HUES48 (cell line): Measurements from ENCODE around the gene DNAJB6.

Experiments
- H3K27ac ChIP-seq: one replicate; pipeline ENCODE4 v1.7.0; 2013; ENCODE audit warnings: low read depth, low read length, inconsistent platforms
- H3K27me3 ChIP-seq: 2 replicates; pipeline ENCODE4 v1.6.1; 2013; ENCODE audit warnings: mild to moderate bottlenecking, low read length; ENCODE audit not compliant: control insufficient read depth, insufficient read depth
- H3K36me3 ChIP-seq: 2 replicates; pipeline ENCODE4 v1.6.1; 2013; ENCODE audit warnings: low read length; ENCODE audit not compliant: control insufficient read depth, insufficient read depth
- H3K4me1 ChIP-seq: 2 replicates; pipeline ENCODE4 v1.6.1; 2013; ENCODE audit warnings: mild to moderate bottlenecking, low read length; ENCODE audit not compliant: control insufficient read depth, insufficient read depth
- H3K4me3 ChIP-seq: 2 replicates; pipeline ENCODE4 v1.5.1; 2013; ENCODE audit warnings: mild to moderate bottlenecking, low read depth, low read length
- H3K9ac ChIP-seq: 2 replicates; pipeline ENCODE4 v1.6.1; 2013; ENCODE audit warnings: mild to moderate bottlenecking, low read depth, low read length, moderate library complexity
- H3K9me3 ChIP-seq: 2 replicates; pipeline ENCODE4 v1.6.1; 2013; ENCODE audit warnings: low read length; ENCODE audit not compliant: control insufficient read depth, insufficient read depth

The DNAJB6 gene

DNA sequence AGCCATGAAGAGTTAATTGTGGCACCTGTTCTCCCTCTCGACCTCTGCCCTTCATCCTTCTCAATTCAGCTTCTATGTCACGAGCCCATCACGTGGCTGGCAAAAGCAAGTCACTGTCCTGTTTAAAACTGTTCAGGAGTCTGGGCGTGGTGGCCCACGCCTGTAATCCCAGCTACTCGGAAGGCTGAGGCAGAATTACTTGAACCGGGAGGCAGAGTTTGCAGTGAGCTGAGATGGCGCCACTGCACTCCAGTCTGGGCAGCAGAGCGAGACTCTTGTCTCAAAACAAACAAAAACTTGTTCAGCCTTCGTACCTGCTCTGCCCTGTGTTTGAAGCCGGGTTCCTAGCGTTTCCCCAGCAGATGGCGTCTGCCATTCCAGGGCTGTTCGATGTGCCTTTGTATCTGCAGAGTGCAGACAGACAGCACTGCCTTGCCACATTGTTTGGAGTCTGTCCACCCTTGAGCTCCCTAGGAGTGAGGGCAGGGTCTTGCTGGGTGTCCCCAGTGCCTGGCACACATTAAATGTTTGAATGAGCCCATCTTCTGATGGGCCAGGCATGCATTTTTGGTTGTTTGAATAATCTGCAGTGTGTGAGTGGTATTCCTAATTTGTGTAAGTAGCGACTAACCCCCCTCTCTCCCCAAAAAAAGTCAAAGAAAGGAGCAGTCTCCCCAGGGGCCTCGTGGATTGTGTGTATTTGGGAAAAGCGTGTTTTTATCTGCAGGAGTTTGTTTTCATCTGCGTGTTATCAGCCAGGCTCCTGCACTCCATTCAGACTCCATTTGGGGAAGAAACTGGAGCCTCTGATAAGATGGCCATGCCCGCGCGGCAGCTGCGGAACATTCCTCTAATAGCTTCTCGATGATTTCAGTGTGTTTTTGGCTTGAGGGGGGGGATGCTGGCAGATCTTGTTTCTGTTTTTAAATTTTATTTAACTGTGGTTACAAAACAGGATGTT is 61.2 kb downstream of the DNAJB6 start:
- Histone ChIP-seq H3K9ac (no peak overlapping the region), H3K4me1 (no peaks in the 10 kb centered on the region), H3K27ac (no peak overlapping the region), H3K9me3 (no peaks in the 10 kb centered on the region), H3K36me3 (peaks cover 82% of the 10 kb centered on the region), H3K27me3 (no peaks in the 10 kb centered on the region), H3K4me3 (no peak overlapping the region)

DNA sequence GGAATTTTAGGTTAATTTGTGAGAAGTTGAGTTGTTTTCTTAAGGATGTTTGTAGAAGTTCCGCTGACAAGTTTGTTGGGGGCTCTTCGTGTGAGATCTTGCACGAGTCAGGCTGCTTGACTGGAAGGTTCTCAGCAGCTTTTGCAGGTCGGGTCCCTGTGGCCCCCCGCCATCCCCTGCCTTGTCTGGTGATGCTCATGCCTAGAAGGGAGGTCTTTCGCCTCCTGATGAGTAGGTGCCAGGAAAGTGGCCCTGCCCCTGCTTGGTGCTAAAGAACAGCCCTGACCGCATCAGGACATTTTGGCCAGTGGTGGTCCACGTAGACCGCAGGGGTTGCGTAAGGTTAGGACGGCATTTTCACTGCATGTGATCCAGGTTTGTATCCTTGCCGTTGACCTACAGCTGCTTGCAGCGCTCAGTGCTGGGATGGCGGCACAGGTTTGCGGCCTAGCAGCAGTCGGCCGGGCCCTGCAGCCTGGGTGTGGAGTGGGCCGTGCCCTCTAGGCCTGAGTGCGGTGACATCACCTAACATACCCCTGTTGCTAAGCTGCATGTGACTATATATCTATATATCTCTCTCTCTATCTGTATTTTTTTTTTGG is 62.4 kb downstream of the DNAJB6 start:
- Histone ChIP-seq H3K9ac (no peak overlapping the region), H3K4me1 (no peaks in the 10 kb centered on the region), H3K4me3 (no peak overlapping the region), H3K36me3 (peaks cover 74% of the 10 kb centered on the region), H3K27ac (no peak overlapping the region), H3K9me3 (no peaks in the 10 kb centered on the region), H3K27me3 (no peaks in the 10 kb centered on the region)

DNA sequence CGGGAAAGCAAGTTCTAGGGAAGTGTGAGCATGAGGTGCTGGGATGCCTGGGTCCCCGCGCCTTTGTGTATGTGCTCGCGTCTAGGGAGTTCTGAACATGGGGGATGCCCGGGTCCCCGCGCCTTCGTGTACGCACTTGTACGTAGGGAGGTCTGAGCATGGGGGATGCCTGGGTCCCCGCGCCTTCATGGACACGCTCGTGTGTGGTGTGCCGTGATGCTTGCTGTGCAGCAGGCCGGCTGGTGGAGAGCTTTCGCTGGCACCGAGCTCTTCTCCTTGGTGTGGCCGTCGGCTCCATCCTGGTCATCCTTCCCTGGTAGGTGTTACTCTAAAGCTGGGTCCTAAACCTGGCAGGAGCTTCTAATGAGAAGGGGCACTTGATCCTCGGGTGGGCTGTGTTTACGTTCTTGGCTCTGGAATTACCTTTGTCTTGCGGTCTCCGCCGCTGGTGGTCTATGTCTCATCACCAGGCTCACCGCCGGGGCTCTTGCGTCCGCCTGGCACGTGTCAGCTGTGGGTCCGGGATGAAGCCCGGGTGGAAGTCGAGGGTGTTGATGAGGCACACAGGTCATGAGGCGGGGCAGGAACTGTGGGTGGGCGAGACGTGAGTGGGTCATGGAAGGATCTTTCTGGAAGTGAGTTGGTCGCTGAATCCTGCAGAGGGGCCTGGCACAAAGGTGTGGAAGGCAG is 63.5 kb downstream of the DNAJB6 start:
- Histone ChIP-seq H3K9ac (no peak overlapping the region), H3K27me3 (no peaks in the 10 kb centered on the region), H3K27ac (no peak overlapping the region), H3K4me3 (no peak overlapping the region), H3K4me1 (no peaks in the 10 kb centered on the region), H3K9me3 (no peaks in the 10 kb centered on the region), H3K36me3 (peaks cover 75% of the 10 kb centered on the region)

DNA sequence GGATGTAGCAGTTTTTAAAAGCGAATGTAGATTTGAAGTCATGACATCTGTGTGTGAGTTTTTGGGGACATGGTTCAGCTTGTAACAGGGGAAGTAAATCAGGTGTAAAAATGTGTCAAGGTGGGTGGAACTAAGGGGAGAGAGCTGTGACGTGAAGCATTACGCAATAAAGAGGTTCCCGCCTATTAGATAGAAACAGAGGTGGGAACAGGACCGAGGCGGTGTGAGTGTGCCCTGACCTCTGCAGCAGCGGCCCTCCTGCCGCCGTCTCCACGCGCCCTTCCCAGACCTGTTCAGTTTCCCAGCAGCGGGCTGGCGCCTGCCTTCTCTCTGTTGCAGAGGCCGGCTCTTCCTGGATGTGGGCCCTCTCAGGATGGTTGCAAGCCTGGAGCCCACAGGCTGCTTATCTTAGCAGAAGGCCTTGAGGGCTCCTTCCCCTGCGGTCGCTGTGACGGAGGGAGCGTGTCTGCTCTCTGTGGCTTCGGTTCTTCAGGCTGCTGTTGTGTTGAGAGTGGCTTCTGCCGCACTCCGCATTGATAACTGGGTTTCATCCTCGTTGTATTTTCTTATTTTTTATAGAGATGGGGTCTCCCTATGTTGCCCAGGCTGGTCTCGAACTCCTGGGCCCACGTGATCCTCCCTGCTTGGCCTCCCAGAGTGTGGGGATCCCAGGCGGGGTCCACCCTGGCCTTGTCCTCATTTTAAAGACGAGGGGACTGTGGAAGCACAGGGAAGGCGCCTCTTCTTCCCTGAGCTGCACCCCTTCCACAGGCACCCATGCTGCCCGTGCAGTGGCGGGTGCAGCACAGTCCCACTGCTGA is 65.0 kb downstream of the DNAJB6 start:
- H3K4me1 ChIP-seq = no peaks in the 10 kb centered on the region
- H3K4me3 ChIP-seq = no peak overlapping the region
- H3K27me3 ChIP-seq = no peaks in the 10 kb centered on the region
- no peak overlapping the region for H3K27ac ChIP-seq
- no peak overlapping the region for H3K9ac ChIP-seq
- peaks cover 81% of the 10 kb centered on the region for H3K36me3 ChIP-seq
- H3K9me3 ChIP-seq = no peaks in the 10 kb centered on the region

DNA sequence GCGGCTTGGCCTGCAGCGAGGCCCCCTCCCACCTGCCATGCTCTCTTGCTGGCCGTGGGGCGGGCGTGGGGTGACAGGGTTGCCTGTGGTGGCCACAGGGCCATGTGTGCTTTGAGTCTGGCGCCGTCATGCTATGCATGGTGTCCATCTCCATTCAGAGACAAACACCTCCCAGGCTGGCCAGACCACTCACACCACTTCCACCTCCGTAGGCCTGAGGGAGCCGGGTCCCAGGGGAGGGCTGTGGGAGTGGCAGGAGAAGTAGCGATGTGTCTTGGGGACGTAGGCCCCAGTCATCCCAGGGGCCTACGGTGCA is 65.5 kb downstream of the DNAJB6 start:
- Histone ChIP-seq H3K27ac (no peak overlapping the region), H3K36me3 (peaks cover 81% of the 10 kb centered on the region), H3K4me1 (no peaks in the 10 kb centered on the region), H3K9ac (no peak overlapping the region), H3K27me3 (no peaks in the 10 kb centered on the region), H3K9me3 (no peaks in the 10 kb centered on the region), H3K4me3 (no peak overlapping the region)

DNA sequence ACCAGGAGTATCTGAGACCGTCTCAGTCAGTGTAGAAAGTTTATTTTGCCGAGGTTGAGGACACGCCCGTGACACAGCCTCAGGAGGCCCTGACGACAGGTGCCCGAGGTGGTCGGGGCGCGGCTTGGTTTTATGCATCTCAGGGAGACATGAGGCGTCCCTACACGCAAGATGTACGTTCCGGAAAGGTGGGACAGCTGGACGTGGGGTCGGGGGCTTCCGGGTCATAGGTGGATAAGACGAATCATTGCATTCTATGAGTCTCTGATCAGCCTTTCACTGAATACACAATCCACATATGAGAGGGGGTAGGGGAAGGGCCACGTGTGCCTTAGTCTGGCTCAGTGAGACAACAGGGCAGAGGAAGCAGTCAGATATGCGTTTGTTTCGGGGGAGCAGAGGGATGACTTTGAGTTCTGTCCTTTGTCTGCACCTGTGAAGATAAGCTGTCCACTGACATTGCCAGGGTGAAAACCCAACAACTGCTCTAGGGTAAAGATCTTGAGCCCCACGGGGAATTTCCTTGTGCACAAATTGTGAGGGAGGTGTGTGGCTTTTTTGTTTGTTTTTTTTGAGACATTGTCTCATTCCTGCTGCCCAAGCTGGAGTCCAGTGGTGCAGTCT is 66.2 kb downstream of the DNAJB6 start:
- no peak overlapping the region for H3K9ac ChIP-seq
- no peak overlapping the region for H3K4me3 ChIP-seq
- H3K4me1 ChIP-seq = no peaks in the 10 kb centered on the region
- H3K27me3 ChIP-seq = no peaks in the 10 kb centered on the region
- no peaks in the 10 kb centered on the region for H3K9me3 ChIP-seq
- no peak overlapping the region for H3K27ac ChIP-seq
- peaks cover 85% of the 10 kb centered on the region for H3K36me3 ChIP-seq

DNA sequence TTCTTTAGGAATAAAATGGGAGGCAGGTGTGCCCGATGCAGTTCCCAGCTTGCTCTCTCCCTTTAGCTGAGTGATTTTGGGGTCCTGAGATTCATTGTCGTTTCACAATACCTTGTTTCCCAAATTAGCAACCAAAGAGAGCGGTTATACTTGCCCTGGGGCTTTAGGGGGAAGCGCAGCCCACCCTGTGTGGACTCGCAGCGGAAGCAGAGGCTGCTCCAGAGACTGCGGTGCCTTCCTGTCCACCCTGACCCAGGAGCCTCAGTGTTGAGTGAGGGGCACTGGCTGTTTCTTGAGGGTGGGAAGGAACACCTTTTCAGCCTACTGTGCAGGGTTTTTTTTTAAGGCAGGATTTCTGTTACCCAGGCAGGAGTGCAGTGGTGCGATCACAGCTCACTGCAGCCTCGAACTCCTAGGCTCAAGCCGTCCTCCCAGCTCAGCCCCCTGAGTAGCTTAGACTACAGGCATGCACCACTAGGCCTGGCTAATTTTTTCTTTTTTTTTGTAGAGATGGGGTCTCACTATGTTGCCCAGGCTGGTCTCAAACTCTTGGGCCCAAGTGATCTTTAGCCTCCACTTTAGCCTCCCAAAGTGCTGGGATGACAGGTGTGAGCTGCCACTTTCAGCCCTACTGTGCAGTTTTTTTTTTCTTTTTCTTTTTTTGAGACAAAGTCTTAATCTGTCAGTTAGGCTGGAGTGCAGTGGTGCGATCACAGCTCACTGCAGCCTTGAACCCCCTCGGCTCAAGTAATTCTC is 67.0 kb downstream of the DNAJB6 start:
- Histone ChIP-seq H3K4me3 (no peak overlapping the region), H3K27me3 (no peaks in the 10 kb centered on the region), H3K27ac (no peak overlapping the region), H3K9me3 (no peaks in the 10 kb centered on the region), H3K9ac (no peak overlapping the region), H3K4me1 (peaks cover 4% of the 10 kb centered on the region; the same call in 1 of the 2 replicates), H3K36me3 (peaks cover 84% of the 10 kb centered on the region)

DNA sequence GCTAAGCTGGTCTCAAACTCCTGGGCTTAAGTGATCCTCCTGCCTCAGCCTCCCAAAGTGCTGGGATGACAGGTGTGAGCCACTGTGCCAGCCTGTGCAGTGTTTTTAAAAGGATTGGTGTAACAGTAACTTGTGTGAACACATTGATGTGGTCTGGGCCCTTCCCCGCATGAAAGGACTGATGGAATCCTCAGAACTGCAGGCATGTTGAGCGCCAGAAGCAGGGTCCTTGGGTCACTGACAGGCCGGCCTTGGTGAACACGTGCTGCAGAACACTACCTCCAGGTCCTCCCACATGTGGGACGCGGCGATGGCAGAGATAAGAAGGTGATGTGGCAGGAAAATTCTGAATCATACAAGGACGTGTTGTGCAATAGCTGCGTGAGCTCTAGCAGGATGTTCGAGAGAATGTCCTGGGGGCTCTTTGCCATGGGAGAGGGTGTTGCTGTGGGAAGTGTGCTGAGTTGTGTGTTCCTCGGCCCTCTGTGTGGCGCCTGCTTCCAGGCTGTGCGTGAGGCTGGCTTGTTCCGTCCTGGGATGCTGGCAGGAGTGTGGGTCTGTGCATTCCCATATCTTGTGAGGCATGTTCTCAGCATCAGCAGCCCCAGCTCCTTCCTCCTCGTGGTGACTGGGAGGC is 68.2 kb downstream of the DNAJB6 start:
- no peaks in the 10 kb centered on the region for H3K9me3 ChIP-seq
- H3K4me3 ChIP-seq = no peak overlapping the region
- no peak overlapping the region for H3K27ac ChIP-seq
- no peak overlapping the region for H3K9ac ChIP-seq
- peaks cover 82% of the 10 kb centered on the region for H3K36me3 ChIP-seq
- peaks cover 7% of the 10 kb centered on the region; the same call in 1 of the 2 replicates for H3K4me1 ChIP-seq
- H3K27me3 ChIP-seq = no peaks in the 10 kb centered on the region

DNA sequence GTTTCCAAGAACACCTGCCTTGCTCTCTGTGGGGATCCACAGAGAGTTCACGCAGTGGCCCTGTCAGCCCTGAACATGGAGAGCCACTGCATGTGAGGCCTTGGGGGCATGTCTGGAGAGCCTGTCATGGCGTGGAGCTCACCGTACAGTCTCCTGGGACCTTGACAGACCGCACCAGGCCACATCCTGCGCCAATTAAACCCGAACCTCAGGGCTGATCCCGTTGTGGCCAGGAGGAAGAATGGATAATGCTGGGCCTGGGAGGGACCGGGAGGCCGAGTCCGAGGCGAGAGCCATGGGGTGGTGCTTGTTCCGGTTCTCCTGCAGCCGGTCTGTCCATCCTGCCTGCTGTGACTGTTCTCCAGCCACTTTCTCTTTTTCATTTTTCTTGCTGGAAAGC is 68.7 kb downstream of the DNAJB6 start:
- Histone ChIP-seq H3K36me3 (peaks cover 78% of the 10 kb centered on the region), H3K4me3 (no peak overlapping the region), H3K27me3 (no peaks in the 10 kb centered on the region), H3K9ac (no peak overlapping the region), H3K27ac (no peak overlapping the region), H3K9me3 (no peaks in the 10 kb centered on the region), H3K4me1 (peaks cover 7% of the 10 kb centered on the region; the same call in 1 of the 2 replicates)
